KMS-11 (cell line): ENCODE measurements around the gene PTGIS.

Source experiments
- H2AFZ ChIP-seq: fragments of 200-600 bp; sonication (generic); 2 replicates; pipeline ENCODE4 v1.6.1; 2016; ENCODE audit warnings: antibody characterized with exemption, mixed run types, low read depth
- H3K27ac ChIP-seq: fragments of 200-600 bp; sonication (generic); 2 replicates; pipeline ENCODE4 v1.6.1; 2016; ENCODE audit warnings: mild to moderate bottlenecking, mixed run types
- H3K27me3 ChIP-seq: fragments of 200-600 bp; sonication (generic); 2 replicates; pipeline ENCODE4 v1.6.1; 2017; ENCODE audit warnings: mild to moderate bottlenecking, low read depth, mixed run types, moderate library complexity; ENCODE audit not compliant: insufficient read depth
- H3K36me3 ChIP-seq: fragments of 200-600 bp; sonication (generic); 2 replicates; pipeline ENCODE4 v1.6.1; 2017; ENCODE audit warnings: mild to moderate bottlenecking, mixed run types; ENCODE audit not compliant: insufficient read depth
- H3K4me1 ChIP-seq: fragments of 200-600 bp; sonication (generic); 2 replicates; pipeline ENCODE4 v1.6.1; 2016; ENCODE audit warnings: mild to moderate bottlenecking, low read depth, mixed run types; ENCODE audit not compliant: poor library complexity, severe bottlenecking
- H3K4me2 ChIP-seq: fragments of 200-600 bp; sonication (generic); 2 replicates; pipeline ENCODE4 v1.7.0; 2016; ENCODE audit warnings: mild to moderate bottlenecking, mixed run types
- H3K4me3 ChIP-seq: fragments of 200-600 bp; sonication (generic); IDR thresholded peaks from 2 replicates; pipeline ENCODE4 v1.6.1; 2017; ENCODE audit warnings: low read depth, low read length, mixed read lengths; ENCODE audit not compliant: insufficient read depth
- H3K79me2 ChIP-seq: fragments of 200-600 bp; sonication (generic); 2 replicates; pipeline ENCODE4 v1.6.1; 2016; ENCODE audit warnings: low read depth, mixed run types; ENCODE audit not compliant: insufficient read depth
- H3K9ac ChIP-seq: fragments of 200-600 bp; sonication (generic); 2 replicates; pipeline ENCODE4 v1.6.1; 2016; ENCODE audit warnings: mild to moderate bottlenecking, mixed run types
- H4K20me1 ChIP-seq: fragments of 200-600 bp; sonication (generic); 2 replicates; pipeline ENCODE4 v1.6.1; 2016; ENCODE audit warnings: mild to moderate bottlenecking, mixed run types; ENCODE audit not compliant: insufficient read depth
- TF ChIP-seq, protein P1 (sequence below): fragments of 200-600 bp; sonication (generic); conservative IDR thresholded peaks from 2 replicates; pipeline ENCODE4 v1.6.1; 2017; ENCODE audit warnings: low read depth, mild to moderate bottlenecking, antibody characterized with exemption, low read length, moderate library complexity, mixed read lengths

PTGIS gene

DNA sequence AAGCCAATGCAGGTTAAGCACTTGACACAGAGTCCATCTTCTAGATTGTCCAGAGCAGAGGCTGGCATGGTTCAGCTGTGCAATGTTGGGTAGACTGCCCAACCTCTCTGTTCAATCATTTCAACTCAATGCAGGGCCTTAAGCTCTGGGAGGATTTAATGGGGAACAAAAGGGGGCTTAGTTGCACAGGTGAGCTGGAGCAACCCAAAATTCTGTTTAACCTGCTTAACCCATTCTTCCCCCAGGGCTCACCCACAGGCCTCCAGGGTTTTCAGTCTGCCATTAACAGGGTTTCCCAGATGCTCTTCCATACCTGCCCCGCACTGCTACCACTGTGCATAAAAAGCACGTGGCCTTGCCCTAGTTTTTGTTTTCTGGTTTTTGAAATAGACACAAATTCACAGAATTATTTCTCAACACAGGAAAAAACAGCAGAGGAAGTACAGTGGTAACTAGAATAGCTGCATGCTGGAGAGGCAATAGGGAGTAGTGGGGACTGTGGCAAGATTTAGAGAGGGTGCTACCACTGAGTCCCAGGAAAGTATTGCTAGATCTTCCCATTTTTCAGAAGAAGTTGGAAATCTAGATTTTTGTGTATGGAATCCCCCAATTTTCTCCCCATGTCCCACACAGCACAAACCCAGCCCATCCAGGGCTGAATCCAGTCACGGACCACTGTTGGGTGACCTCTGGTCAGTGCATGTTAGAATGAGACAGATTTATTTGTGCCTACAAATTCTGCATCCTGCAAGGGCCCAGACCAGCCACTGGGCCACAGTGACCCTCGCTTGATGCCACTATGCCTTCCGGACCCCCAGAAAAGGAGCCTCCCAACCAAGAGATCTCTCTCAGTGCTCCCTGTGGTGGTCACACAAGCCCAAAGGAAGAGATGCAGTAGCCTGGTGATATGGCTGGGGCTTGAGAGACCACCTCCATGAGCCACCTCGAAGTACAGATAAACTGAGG lies 4.6 kb downstream of the PTGIS start:
- no peak overlapping the region for H2AFZ ChIP-seq
- no peaks in the 10 kb centered on the region for H3K79me2 ChIP-seq
- H4K20me1 ChIP-seq: no peaks in the 10 kb centered on the region
- no peak overlapping the region for H3K4me2 ChIP-seq
- no peaks in the 10 kb centered on the region; the same call in 1 of the 2 replicates for H3K27me3 ChIP-seq
- no peaks in the 10 kb centered on the region for H3K4me1 ChIP-seq
- H3K9ac ChIP-seq: no peak overlapping the region
- H3K4me3 ChIP-seq: no peak overlapping the region
- TF ChIP-seq, protein P1, sequence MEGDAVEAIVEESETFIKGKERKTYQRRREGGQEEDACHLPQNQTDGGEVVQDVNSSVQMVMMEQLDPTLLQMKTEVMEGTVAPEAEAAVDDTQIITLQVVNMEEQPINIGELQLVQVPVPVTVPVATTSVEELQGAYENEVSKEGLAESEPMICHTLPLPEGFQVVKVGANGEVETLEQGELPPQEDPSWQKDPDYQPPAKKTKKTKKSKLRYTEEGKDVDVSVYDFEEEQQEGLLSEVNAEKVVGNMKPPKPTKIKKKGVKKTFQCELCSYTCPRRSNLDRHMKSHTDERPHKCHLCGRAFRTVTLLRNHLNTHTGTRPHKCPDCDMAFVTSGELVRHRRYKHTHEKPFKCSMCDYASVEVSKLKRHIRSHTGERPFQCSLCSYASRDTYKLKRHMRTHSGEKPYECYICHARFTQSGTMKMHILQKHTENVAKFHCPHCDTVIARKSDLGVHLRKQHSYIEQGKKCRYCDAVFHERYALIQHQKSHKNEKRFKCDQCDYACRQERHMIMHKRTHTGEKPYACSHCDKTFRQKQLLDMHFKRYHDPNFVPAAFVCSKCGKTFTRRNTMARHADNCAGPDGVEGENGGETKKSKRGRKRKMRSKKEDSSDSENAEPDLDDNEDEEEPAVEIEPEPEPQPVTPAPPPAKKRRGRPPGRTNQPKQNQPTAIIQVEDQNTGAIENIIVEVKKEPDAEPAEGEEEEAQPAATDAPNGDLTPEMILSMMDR: no peak
- H3K27ac ChIP-seq: no peak overlapping the region
- H3K36me3 ChIP-seq: no peaks in the 10 kb centered on the region

- H3K79me2 ChIP-seq: no peaks in the 10 kb centered on the region
- H3K4me2 ChIP-seq: no peak overlapping the region
- H4K20me1 ChIP-seq: no peaks in the 10 kb centered on the region
- H3K27me3 ChIP-seq: no peaks in the 10 kb centered on the region; the same call in 1 of the 2 replicates
- no peaks in the 10 kb centered on the region for H3K4me1 ChIP-seq
- TF ChIP-seq, protein P1: no peak
- H3K9ac ChIP-seq: no peak overlapping the region
- H3K4me3 ChIP-seq: no peak overlapping the region
- no peaks in the 10 kb centered on the region for H3K36me3 ChIP-seq
- no peak overlapping the region for H3K27ac ChIP-seq
- H2AFZ ChIP-seq: no peak overlapping the region
Observed at GRCh38 chr20:49562311-49563014, 5.5 kb downstream of the PTGIS start.

GRCh38 chr20:49561806-49562205 lies 6.1 kb downstream of the PTGIS start:
- no peak overlapping the region for H3K27ac ChIP-seq
- TF ChIP-seq, protein P1: no peak
- H3K79me2 ChIP-seq: no peaks in the 10 kb centered on the region
- no peaks in the 10 kb centered on the region for H4K20me1 ChIP-seq
- no peaks in the 10 kb centered on the region; the same call in 1 of the 2 replicates for H3K27me3 ChIP-seq
- H3K9ac ChIP-seq: no peak overlapping the region
- H3K36me3 ChIP-seq: no peaks in the 10 kb centered on the region
- H2AFZ ChIP-seq: no peak overlapping the region
- no peaks in the 10 kb centered on the region for H3K4me1 ChIP-seq
- H3K4me3 ChIP-seq: no peak overlapping the region
- H3K4me2 ChIP-seq: no peak overlapping the region

- no peaks in the 10 kb centered on the region for H3K36me3 ChIP-seq
- H3K27me3 ChIP-seq: no peaks in the 10 kb centered on the region; the same call in 1 of the 2 replicates
- H2AFZ ChIP-seq: no peak overlapping the region
- no peak overlapping the region for H3K27ac ChIP-seq
- no peaks in the 10 kb centered on the region for H3K79me2 ChIP-seq
- H4K20me1 ChIP-seq: no peaks in the 10 kb centered on the region
- no peak overlapping the region for H3K4me2 ChIP-seq
- TF ChIP-seq, protein P1: no peak
- no peak overlapping the region for H3K4me3 ChIP-seq
- H3K4me1 ChIP-seq: no peaks in the 10 kb centered on the region
- no peak overlapping the region for H3K9ac ChIP-seq
Observed at GRCh38 chr20:49561256-49561655, 6.7 kb downstream of the PTGIS start.
